Measurements from ENCODE around the gene OTOGL. TPM values are rescaled to one million over a fixed set of nuclear protein-coding genes. Genes with fewer than 3 reads are reported as not detected.

OTOGL gene
- polyA plus RNA-seq, 1 of the 3 experiments (the other 2 are of a cell fraction): 0.61 TPM

DNA sequence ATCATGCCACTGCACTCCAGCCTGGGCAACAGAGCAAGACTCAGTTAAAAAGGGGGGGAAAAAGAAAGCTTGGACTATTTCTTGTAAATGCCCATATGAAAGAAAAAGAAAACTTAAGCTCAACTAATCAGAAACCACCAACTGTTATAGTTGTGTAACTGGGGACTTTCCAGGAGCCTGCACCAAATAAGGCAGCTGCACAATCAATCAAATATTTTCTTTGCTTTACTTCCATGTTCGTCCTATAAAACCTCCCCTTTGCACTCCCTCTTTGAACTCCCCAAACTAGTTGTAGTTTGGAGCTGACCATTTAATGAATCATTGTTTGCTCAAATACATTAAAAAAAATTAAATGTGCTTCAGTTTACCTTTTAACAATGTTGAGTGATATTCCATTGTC is 54.9 kb downstream of the OTOGL start (continued):
- TF ChIP-seq, protein P1, sequence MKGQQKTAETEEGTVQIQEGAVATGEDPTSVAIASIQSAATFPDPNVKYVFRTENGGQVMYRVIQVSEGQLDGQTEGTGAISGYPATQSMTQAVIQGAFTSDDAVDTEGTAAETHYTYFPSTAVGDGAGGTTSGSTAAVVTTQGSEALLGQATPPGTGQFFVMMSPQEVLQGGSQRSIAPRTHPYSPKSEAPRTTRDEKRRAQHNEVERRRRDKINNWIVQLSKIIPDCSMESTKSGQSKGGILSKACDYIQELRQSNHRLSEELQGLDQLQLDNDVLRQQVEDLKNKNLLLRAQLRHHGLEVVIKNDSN (IDR thresholded peaks at IDR 0.05; ENCODE audit: borderline replicate concordance, low read depth): no peak
- TF ChIP-seq SMC3 (IDR thresholded peaks at IDR 0.05; ENCODE audit: low read depth, low read length): no peak
- TF ChIP-seq RAD21 (IDR thresholded peaks at IDR 0.05; ENCODE audit: low read length): no peak

DNA sequence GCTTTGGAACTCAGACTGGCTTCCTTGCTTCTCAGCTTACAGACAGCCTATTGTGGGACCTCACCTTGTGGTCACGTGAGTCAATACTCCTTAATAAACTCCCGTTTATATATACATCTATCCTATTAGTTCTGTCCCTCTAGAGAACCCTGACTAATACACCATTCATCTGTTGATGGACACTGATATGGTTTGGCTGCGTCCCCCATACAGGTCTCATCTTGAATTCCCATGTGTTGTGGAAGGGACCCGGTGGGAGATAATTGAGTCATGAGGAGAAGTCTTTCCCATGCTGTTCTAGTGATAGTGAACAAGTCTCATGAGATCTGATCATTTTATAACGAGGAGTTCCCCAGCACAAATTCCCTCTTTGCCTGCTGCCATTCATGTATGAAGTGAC is 57.0 kb downstream of the OTOGL start:
- Histone ChIP-seq H3K9ac (no peak overlapping the region), H3K9me2 (peaks cover 4% of the 10 kb centered on the region; the same call in 1 of the 2 replicates), H3K4me1 (ENCODE audit: control insufficient read depth in 1 of 2, insufficient read depth in 2 of 2, low read depth in 1 of 2, low read length in 1 of 2) (no peaks in the 10 kb centered on the region), H4K20me1 (ENCODE audit: insufficient read depth) (no peaks in the 10 kb centered on the region), H3F3A (replicated peaks; ENCODE audit: insufficient read depth) (peaks cover 3% of the 10 kb centered on the region), H3K27me3 (ENCODE audit: insufficient read depth) (no peaks in the 10 kb centered on the region), H3K36me3 (replicated peaks in 1 of 2; ENCODE audit: control insufficient read depth in 1 of 2, insufficient read depth in 2 of 2, low read length in 1 of 2) (no peaks in the 10 kb centered on the region), H3K9me3 (no peaks in the 10 kb centered on the region), H3K4me2 (no peak overlapping the region), H2AFZ (ENCODE audit: low read depth) (no peak overlapping the region; the same call in 1 of the 2 replicates), H3K4me3 (ENCODE audit: low read depth in 2 of 2, low read length in 1 of 2) (no peak overlapping the region), H3K79me2 (ENCODE audit: insufficient read depth) (no peaks in the 10 kb centered on the region), H3K27ac (ENCODE audit: low read depth in 2 of 2, low read length in 1 of 2) (no peak overlapping the region)
- ChIA-PET CTCF (no interaction called here), POLR2A (no interaction called here)
- TF ChIP-seq GATA2 (CRISPR knock-in tag; IDR thresholded peaks at IDR 0.05): no peak
- TF ChIP-seq MXI1 (IDR thresholded peaks at IDR 0.05; ENCODE audit: low read depth, low read length): no peak
- no peak for TF ChIP-seq ELF1 (IDR thresholded peaks at IDR 0.05)
- TF ChIP-seq, protein P1 (IDR thresholded peaks at IDR 0.05; ENCODE audit: borderline replicate concordance, low read depth): no peak
- TF ChIP-seq, protein P2, sequence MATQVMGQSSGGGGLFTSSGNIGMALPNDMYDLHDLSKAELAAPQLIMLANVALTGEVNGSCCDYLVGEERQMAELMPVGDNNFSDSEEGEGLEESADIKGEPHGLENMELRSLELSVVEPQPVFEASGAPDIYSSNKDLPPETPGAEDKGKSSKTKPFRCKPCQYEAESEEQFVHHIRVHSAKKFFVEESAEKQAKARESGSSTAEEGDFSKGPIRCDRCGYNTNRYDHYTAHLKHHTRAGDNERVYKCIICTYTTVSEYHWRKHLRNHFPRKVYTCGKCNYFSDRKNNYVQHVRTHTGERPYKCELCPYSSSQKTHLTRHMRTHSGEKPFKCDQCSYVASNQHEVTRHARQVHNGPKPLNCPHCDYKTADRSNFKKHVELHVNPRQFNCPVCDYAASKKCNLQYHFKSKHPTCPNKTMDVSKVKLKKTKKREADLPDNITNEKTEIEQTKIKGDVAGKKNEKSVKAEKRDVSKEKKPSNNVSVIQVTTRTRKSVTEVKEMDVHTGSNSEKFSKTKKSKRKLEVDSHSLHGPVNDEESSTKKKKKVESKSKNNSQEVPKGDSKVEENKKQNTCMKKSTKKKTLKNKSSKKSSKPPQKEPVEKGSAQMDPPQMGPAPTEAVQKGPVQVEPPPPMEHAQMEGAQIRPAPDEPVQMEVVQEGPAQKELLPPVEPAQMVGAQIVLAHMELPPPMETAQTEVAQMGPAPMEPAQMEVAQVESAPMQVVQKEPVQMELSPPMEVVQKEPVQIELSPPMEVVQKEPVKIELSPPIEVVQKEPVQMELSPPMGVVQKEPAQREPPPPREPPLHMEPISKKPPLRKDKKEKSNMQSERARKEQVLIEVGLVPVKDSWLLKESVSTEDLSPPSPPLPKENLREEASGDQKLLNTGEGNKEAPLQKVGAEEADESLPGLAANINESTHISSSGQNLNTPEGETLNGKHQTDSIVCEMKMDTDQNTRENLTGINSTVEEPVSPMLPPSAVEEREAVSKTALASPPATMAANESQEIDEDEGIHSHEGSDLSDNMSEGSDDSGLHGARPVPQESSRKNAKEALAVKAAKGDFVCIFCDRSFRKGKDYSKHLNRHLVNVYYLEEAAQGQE (IDR thresholded peaks at IDR 0.05; ENCODE audit: low read depth, low read length): no peak
- WGBS (ENCODE audit: low lambda C conversion rate): 27% methylated on average over 5 of the region's 5 CpGs
- DNase-seq: no peak

DNA sequence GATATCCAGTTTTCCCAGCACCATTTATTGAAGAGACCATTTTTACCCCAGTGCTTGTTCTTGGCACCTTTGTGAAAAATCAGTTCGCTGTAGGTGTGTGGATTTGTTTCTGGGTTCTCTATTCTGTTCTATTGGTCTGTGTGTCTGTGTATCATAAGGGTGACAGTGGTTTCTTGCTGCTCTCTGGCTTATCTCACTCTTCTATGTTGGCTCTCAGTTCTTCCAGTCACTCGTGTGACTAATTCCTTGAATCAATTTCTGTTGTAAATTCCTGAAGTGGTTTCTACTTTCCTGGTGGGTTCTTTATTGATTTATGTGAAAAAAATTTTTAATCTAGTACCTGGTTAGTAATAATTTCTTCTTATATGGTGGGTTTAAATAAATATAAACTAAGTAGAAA is 58.3 kb downstream of the OTOGL start:
- Histone ChIP-seq H3K9me2 (peaks cover 4% of the 10 kb centered on the region; the same call in 1 of the 2 replicates), H3K4me1 (ENCODE audit: control insufficient read depth in 1 of 2, insufficient read depth in 2 of 2, low read depth in 1 of 2, low read length in 1 of 2) (no peaks in the 10 kb centered on the region), H3K36me3 (replicated peaks in 1 of 2; ENCODE audit: control insufficient read depth in 1 of 2, insufficient read depth in 2 of 2, low read length in 1 of 2) (no peaks in the 10 kb centered on the region), H3K79me2 (ENCODE audit: insufficient read depth) (no peaks in the 10 kb centered on the region), H3K27me3 (ENCODE audit: insufficient read depth) (no peaks in the 10 kb centered on the region), H3K9ac (no peak overlapping the region; the same call in 1 of the 2 replicates), H2AFZ (ENCODE audit: low read depth) (peak overlapping the region; percentile 84), H3K4me3 (ENCODE audit: low read depth in 2 of 2, low read length in 1 of 2) (peak overlapping the region in 1 of 2 experiments; percentile 41; a peak in 2 of 4 replicates), H3K4me2 (peak overlapping the region; percentile 62), H3F3A (replicated peaks; ENCODE audit: insufficient read depth) (peaks cover 3% of the 10 kb centered on the region), H3K9me3 (no peaks in the 10 kb centered on the region), H3K27ac (ENCODE audit: low read depth in 2 of 2, low read length in 1 of 2) (no peak overlapping the region), H4K20me1 (ENCODE audit: insufficient read depth) (no peaks in the 10 kb centered on the region)
- CTCF ChIA-PET: no interaction called here
- no peak for DNase-seq
- POLR2A ChIA-PET: no interaction called here
- 5% methylated on average over 2 of the region's 2 CpGs for WGBS (ENCODE audit: low lambda C conversion rate)
- TF ChIP-seq, protein P3, sequence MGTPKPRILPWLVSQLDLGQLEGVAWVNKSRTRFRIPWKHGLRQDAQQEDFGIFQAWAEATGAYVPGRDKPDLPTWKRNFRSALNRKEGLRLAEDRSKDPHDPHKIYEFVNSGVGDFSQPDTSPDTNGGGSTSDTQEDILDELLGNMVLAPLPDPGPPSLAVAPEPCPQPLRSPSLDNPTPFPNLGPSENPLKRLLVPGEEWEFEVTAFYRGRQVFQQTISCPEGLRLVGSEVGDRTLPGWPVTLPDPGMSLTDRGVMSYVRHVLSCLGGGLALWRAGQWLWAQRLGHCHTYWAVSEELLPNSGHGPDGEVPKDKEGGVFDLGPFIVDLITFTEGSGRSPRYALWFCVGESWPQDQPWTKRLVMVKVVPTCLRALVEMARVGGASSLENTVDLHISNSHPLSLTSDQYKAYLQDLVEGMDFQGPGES (IDR thresholded peaks at IDR 0.05; ENCODE audit: low read depth, low read length): no peak
- TF ChIP-seq, protein P2 (IDR thresholded peaks at IDR 0.05; ENCODE audit: low read depth, low read length): no peak
- TF ChIP-seq TCF12 (IDR thresholded peaks at IDR 0.05) (peak; percentile 84), RAD21 (IDR thresholded peaks at IDR 0.05; ENCODE audit: low read length) (no peak), FOSL2 (IDR thresholded peaks at IDR 0.05; ENCODE audit: borderline replicate concordance, low read depth) (peak; percentile 5; the same call in 1 of the 2 replicates)
- TF ChIP-seq, protein P4, sequence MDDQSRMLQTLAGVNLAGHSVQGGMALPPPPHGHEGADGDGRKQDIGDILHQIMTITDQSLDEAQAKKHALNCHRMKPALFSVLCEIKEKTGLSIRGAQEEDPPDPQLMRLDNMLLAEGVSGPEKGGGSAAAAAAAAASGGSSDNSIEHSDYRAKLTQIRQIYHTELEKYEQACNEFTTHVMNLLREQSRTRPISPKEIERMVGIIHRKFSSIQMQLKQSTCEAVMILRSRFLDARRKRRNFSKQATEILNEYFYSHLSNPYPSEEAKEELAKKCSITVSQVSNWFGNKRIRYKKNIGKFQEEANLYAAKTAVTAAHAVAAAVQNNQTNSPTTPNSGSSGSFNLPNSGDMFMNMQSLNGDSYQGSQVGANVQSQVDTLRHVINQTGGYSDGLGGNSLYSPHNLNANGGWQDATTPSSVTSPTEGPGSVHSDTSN (IDR thresholded peaks at IDR 0.05): peak; percentile 49
- TF ChIP-seq, protein P1 (IDR thresholded peaks at IDR 0.05; ENCODE audit: borderline replicate concordance, low read depth): no peak
